H1 (cell line): ENCODE measurements around the gene ZMYM2. TPM values are rescaled to one million over a fixed set of nuclear protein-coding genes. Genes with fewer than 3 reads are reported as not detected.
A peak's percentile ranks its signal among the peaks of the same experiment; 100 is the strongest.

ENCODE experiments used
- CHD7 ChIP-seq: fragments of 300-600 bp; sonication (generic); IDR thresholded peaks from 2 replicates; pipeline ENCODE4 v1.7.1; 2012; ENCODE audit warnings: low read length, moderate library complexity, mild to moderate bottlenecking, inconsistent platforms; ENCODE audit not compliant: insufficient replicate concordance
- GABPA ChIP-seq: IDR thresholded peaks from 2 replicates; pipeline ENCODE4 v1.6.1; 2011; ENCODE audit warnings: mild to moderate bottlenecking, low read length, moderate library complexity, borderline replicate concordance; ENCODE audit not compliant: insufficient read depth
- POLR2A ChIP-seq, 2 experiments: IDR thresholded peaks; 1 replicate in 1 of 2; 2 replicates in 1 of 2; pipeline ENCODE4 v1.6.1; 2011; ENCODE audit warnings: low read depth in 2 of 2, low read length in 2 of 2, mild to moderate bottlenecking in 2 of 2; ENCODE audit errors: control extremely low read depth in 1 of 2
- RBBP5 ChIP-seq: IDR thresholded peaks from 2 replicates; pipeline ENCODE4 v1.7.1; 2012; ENCODE audit warnings: low read depth, mild to moderate bottlenecking, inconsistent platforms, low read length, moderate library complexity, borderline replicate concordance
- SIRT6 ChIP-seq: IDR thresholded peaks from one replicate; pipeline ENCODE4 v1.7.1; 2012; ENCODE audit warnings: low read length, inconsistent platforms
- TBP ChIP-seq: IDR thresholded peaks from 2 replicates; pipeline ENCODE4 v1.6.1; 2011; ENCODE audit warnings: low read depth, low read length, improper control_type of control experiment
- TCF12 ChIP-seq: IDR thresholded peaks from 2 replicates; pipeline ENCODE4 v1.6.1; 2011; ENCODE audit warnings: low read depth, mild to moderate bottlenecking, low read length
- YY1 ChIP-seq: IDR thresholded peaks from 2 replicates; pipeline ENCODE4 v1.6.1; 2011; ENCODE audit warnings: low read depth, mild to moderate bottlenecking, low read length
- polyA plus RNA-seq, 7 experiments: library from polyadenylated mRNA; depleted of rRNA in 3 of 7; stranded (reverse) in 5 of 7; unstranded in 2 of 7; fragments of >200 nt in 5 of 7; fragments of 200-250 nt in 2 of 7; gene quantifications; 1 replicate in 5 of 7; 2 replicates in 1 of 7; 4 replicates in 1 of 7; pipeline versions ENCODE4 v1.2.1 to v1.2.3, GENCODE V29; 2011 to 2013; ENCODE audit warnings: missing spikeins in 2 of 7, mixed read lengths in 2 of 7
- total RNA-seq: library from RNA; stranded (reverse); fragmentation: NEBNext Ultra II Directional; extraction: Animal tissue kit (Norgen Biotek cat#: 25700); gene quantifications from 2 replicates; pipeline ENCODE4 v1.2.1, GENCODE V29; 2021

The ZMYM2 gene
- total and polyA plus RNA-seq, 2 of the 8 experiments (the other 6 are each of a cell fraction or from before 2014, with no cell fraction given): 41.2 to 159 TPM

GRCh38 chr13:19959141-19959830, 759 bp downstream of the ZMYM2 start (continued):
- TF ChIP-seq CHD7: no peak
- no peak for TF ChIP-seq SIRT6
- peak in 1 of 2 experiments; percentile 60; a peak in 2 of 3 replicates for TF ChIP-seq POLR2A (IDR thresholded peaks at IDR 0.05; ENCODE audit: control extremely low read depth in 1 of 2, low read depth in 2 of 2, low read length in 2 of 2)
- no peak; the same call in 1 of the 2 replicates for TF ChIP-seq RBBP5
- TF ChIP-seq TCF12: no peak
- peak; percentile 34; the same call in 1 of the 2 replicates for TF ChIP-seq TBP
- no peak for TF ChIP-seq GABPA
- peak; percentile 89 for TF ChIP-seq YY1
